HG02852 (cell line): ENCODE data around the gene TASOR2.
A peak's percentile ranks its signal among the peaks of the same experiment; 100 is the strongest.

Experiments used
- ATAC-seq: cut with Tn5 transposase; IDR thresholded peaks from one replicate; pipeline ENCODE4 v1.9.1; 2021; ENCODE audit warnings: mild to moderate bottlenecking, moderate library complexity; ENCODE audit not compliant: unreplicated experiment

TASOR2 gene

GRCh38 chr10:5656737-5657579, 27.7 kb upstream of the TASOR2 start:
- no peak for ATAC-seq

DNA sequence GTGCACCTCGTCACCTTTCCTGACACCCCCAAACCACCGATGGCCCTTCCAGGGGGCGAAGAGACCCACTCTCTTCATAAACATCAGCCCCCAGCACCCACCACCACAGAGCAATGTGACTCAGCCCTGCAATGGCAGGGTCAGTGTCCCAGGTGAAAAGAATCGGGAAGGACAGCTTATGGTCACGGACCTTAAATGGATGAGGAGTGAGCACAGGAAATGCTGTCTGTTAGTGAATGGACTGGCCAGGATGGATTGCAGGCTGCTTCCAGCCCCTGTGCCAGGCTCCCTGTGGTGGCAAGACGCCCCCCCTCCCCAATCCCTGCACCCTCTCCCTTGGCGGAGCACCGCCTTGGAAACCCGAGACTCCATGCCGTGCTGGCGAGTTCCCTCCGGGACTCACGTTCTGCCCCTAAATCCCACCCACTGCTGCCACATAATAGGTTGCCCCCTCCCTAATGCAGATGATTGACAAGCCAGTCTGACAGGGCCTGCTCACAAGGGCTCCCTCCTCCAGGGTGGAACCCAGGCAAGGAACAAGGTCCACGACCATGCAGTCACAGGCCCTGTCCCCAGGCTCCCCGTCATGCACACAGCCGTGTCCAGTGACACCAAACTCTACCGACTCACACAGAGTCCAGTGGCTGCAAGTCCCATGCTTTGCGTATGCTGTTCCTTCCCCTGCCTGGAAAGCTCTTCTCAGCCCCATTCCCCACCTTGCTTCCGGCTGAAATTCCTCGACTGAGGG, 25.6 kb upstream of the TASOR2 start:
- no peak for ATAC-seq

GRCh38 chr10:5659702-5660528, 24.7 kb upstream of the TASOR2 start:
- peak; percentile 71 for ATAC-seq

GRCh38 chr10:5661043-5661442, 23.6 kb upstream of the TASOR2 start:
- ATAC-seq: no peak

DNA sequence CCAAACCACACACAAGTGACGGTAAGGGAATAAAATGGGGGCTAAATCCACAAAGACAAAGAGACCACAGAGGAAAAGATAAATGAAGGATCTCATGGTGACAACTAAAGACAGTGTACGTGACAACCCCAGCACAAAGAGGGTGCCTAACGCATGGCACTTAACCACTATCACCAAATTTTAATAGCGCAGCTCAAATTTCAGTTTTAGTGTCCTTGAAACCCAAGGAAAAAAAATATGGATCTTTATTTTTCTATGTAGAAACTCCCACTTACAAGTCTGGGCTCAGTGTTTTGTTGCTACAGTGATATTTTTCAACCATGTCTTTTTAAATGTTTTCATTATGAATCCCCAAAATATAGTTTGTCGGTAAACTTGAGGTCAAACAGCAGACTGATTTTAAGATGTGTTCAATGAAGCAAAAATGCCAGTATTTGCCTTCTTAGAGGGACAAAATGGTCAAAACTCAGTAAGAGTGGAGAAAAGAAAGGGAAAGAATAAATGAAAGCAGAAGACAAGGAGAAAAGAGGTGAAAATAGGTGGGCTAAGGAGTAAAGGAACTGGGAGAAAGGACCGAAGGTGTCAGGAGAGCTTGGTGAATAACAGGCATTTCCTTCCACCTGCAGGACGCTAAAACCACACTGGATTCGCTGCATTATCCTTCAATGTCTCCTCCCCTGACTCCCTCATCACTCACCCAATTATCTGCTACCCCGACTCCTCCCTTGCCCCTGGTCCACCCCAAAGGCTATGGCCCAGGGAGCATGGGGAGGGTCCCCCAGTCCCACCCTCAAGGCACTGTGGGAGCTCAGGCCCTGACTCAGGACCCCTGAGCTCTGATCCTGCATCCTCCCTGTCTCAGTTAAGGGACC, 21.7 kb upstream of the TASOR2 start:
- no peak for ATAC-seq

- ATAC-seq: no peak
Observed at GRCh38 chr10:5663692-5664427, 20.8 kb upstream of the TASOR2 start.

- ATAC-seq: peak; percentile 20
Observed at GRCh38 chr10:5665373-5666007, 19.1 kb upstream of the TASOR2 start.

- peak; percentile 77 for ATAC-seq
Observed at GRCh38 chr10:5666008-5666840, 18.4 kb upstream of the TASOR2 start, which contains the start of gene ASB13. ASB13 (minus strand) TSS chr10:5666595; CDS start chr10:5666551, 44 bp downstream.

- ATAC-seq: no peak
Observed at GRCh38 chr10:5666841-5667630, 17.6 kb upstream of the TASOR2 start.

GRCh38 chr10:5668429-5668828, 16.2 kb upstream of the TASOR2 start:
- ATAC-seq: no peak

DNA sequence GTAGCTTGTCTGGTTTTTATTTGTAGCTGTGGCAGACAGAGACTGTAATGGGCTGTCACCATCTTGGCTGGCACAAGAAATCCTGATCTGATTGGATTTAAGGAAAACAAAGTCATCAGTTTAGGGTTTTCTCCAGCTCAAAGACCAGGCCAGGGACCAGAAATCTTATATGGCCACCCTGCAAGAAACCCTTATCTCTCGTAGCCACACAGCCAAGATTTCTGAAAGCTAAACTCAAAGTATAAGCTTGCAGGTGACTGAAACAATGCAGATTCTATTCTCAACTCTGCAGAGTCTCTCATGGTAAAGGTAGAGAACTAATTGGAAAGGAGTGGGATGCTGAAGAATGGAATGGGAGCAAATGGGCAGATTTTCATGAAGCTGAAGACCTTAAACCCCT, 15.0 kb upstream of the TASOR2 start:
- no peak for ATAC-seq

GRCh38 chr10:5670662-5671375, 13.8 kb upstream of the TASOR2 start:
- ATAC-seq: no peak

GRCh38 chr10:5678397-5679036, 6.1 kb upstream of the TASOR2 start:
- ATAC-seq: no peak

DNA sequence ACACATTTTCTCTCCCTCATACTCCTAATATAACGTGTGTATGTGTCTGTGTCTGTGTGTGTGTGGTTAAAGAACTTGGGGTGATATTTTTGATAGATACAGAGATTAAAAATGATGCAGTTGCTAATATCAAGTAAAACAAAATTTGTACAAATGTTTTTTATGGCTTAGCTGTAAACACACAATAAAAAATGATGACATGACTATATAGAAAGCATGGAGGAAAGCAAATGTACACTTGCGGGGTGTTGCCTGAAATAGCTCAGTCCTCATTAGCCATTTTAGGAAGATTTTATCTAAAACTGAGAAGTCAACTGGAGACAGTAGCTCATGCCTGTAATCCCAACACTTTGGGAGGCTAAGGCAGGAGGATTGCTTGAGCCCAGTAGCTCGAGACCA, 5.6 kb upstream of the TASOR2 start:
- ATAC-seq: no peak

- no peak for ATAC-seq
Observed at GRCh38 chr10:5679606-5680005, 5.0 kb upstream of the TASOR2 start.

DNA sequence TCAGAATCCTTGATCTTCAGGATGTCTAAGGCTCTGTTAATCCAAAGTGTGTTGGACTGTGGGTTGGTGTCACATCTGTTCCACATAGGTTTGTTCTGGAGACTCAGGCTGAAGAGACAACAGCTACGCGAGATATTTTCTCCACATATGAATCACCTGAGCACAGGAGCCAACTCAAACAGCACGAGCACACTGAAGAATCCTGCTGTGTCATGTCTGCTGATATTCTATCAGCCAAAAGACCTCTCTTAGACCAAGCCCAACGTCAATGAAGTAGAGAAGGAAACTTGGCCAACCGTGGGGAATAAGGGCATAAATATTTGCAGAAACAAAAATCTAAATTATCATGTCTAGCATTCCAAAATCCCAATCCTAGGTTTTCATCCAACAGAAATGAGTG, 2.7 kb upstream of the TASOR2 start:
- no peak for ATAC-seq
